Neural cell (in vitro differentiated cells): ENCODE measurements around the gene ZNF668. TPM values are rescaled to one million over a fixed set of nuclear protein-coding genes. Genes with fewer than 3 reads are reported as not detected.

Source experiments
- H2AFZ ChIP-seq: fragments of 200-600, 300-800 bp; sonication (generic), shearing (Covaris generic); 2 replicates; pipeline ENCODE4 v1.6.0; 2014; ENCODE audit warnings: low read depth, mild to moderate bottlenecking, antibody characterized with exemption, low read length, moderate library complexity
- H3F3A ChIP-seq: fragments of 200-600 bp; shearing (Covaris generic); 2 replicates; pipeline ENCODE4 v1.6.1; 2016; ENCODE audit warnings: mild to moderate bottlenecking, moderate library complexity, mixed read lengths, antibody characterized with exemption, low read length; ENCODE audit not compliant: insufficient read depth, poor library complexity, severe bottlenecking
- H3K27ac ChIP-seq: fragments of 200-600, 300-800 bp; sonication (generic), shearing (Covaris generic); 2 replicates; pipeline ENCODE4 v1.5.1; 2014; ENCODE audit warnings: mild to moderate bottlenecking, low read length, moderate library complexity
- H3K27me3 ChIP-seq: fragments of 300-800, 200-600 bp; sonication (generic), shearing (Covaris generic); 2 replicates; pipeline ENCODE4 v1.6.0; 2014; ENCODE audit warnings: mild to moderate bottlenecking, low read depth, low read length, moderate library complexity; ENCODE audit not compliant: insufficient read depth
- H3K36me3 ChIP-seq: fragments of 300-800, 200-600 bp; sonication (generic), shearing (Covaris generic); 2 replicates; pipeline ENCODE4 v1.5.1; 2014; ENCODE audit warnings: mild to moderate bottlenecking, antibody characterized with exemption, low read length, moderate library complexity; ENCODE audit not compliant: insufficient read depth
- H3K4me2 ChIP-seq: fragments of 300-800, 200-600 bp; sonication (generic), shearing (Covaris generic); 2 replicates; pipeline ENCODE4 v1.6.0; 2014; ENCODE audit warnings: mild to moderate bottlenecking, low read length
- H3K4me3 ChIP-seq: fragments of 300-800, 200-600 bp; sonication (generic), shearing (Covaris generic); 2 replicates; pipeline ENCODE4 v1.5.1; 2014; ENCODE audit warnings: mild to moderate bottlenecking, low read length, moderate library complexity
- H3K79me2 ChIP-seq: fragments of 200-600 bp; shearing (Covaris generic); replicated peaks from 2 replicates; pipeline ENCODE4 v1.6.0; 2014; ENCODE audit warnings: mild to moderate bottlenecking, low read length, moderate library complexity; ENCODE audit not compliant: insufficient read depth
- H3K9ac ChIP-seq: fragments of 300-800, 200-600 bp; sonication (generic), shearing (Covaris generic); 2 replicates; pipeline ENCODE4 v1.6.1; 2016; ENCODE audit warnings: mild to moderate bottlenecking, low read length, mixed read lengths
- H3K9me2 ChIP-seq: fragments of 200-600 bp; shearing (Covaris generic); 2 replicates; pipeline ENCODE4 v1.6.1; 2016; ENCODE audit warnings: mild to moderate bottlenecking, low read length, mixed read lengths; ENCODE audit not compliant: insufficient read depth
- H3K9me3 ChIP-seq: fragments of 200-600, 300-800 bp; sonication (generic), shearing (Covaris generic); 2 replicates; pipeline ENCODE4 v1.6.1; 2016; ENCODE audit warnings: mild to moderate bottlenecking, mixed run types, low read length, moderate library complexity, mixed read lengths
- H4K20me1 ChIP-seq: fragments of 200-600 bp; shearing (Covaris generic); 2 replicates; pipeline ENCODE4 v1.6.1; 2016; ENCODE audit warnings: mild to moderate bottlenecking, mixed run types; ENCODE audit not compliant: insufficient read depth
- EP300 ChIP-seq: fragments of 450-650 bp; conservative IDR thresholded peaks from 2 replicates; pipeline ENCODE4 v1.6.1; 2014; ENCODE audit warnings: antibody characterized with exemption, mild to moderate bottlenecking, moderate library complexity; ENCODE audit not compliant: poor library complexity, severe bottlenecking
- EZH2 ChIP-seq: fragments of 200-600, 300-800 bp; shearing (Covaris generic), sonication (generic); IDR thresholded peaks from 2 replicates; pipeline ENCODE4 v1.6.1; 2014; ENCODE audit warnings: antibody characterized with exemption, low read length, borderline replicate concordance, mild to moderate bottlenecking; ENCODE audit not compliant: insufficient read depth, poor library complexity, severe bottlenecking
- MXI1 ChIP-seq: fragments of 450-650 bp; conservative IDR thresholded peaks from 2 replicates; pipeline ENCODE4 v1.6.1; 2014; ENCODE audit warnings: antibody characterized with exemption, mild to moderate bottlenecking; ENCODE audit not compliant: poor library complexity, severe bottlenecking
- POLR2AphosphoS5 ChIP-seq: IDR thresholded peaks from 2 replicates; pipeline ENCODE4 v1.6.1; 2012
- RAD21 ChIP-seq: fragments of 450-650 bp; conservative IDR thresholded peaks from 2 replicates; pipeline ENCODE4 v1.6.1; 2014; ENCODE audit warnings: antibody characterized with exemption, mild to moderate bottlenecking, moderate library complexity
- SMC3 ChIP-seq: fragments of 450-650 bp; conservative IDR thresholded peaks from 2 replicates; pipeline ENCODE4 v1.6.1; 2014; ENCODE audit warnings: antibody characterized with exemption, mild to moderate bottlenecking, moderate library complexity; ENCODE audit not compliant: poor library complexity
- TAF1 ChIP-seq: IDR thresholded peaks from 2 replicates; pipeline ENCODE4 v1.6.1; 2012; ENCODE audit warnings: low read depth
- polyA plus RNA-seq: library from polyadenylated mRNA; depleted of rRNA; stranded (reverse); fragments of >200 nt; gene quantifications from 2 replicates; pipeline ENCODE4 v1.2.3, GENCODE V29; 2014
- TF ChIP-seq, protein P1 (sequence below): IDR thresholded peaks from 2 replicates; pipeline ENCODE4 v1.6.1; 2012; ENCODE audit warnings: borderline replicate concordance
- TF ChIP-seq, protein P2 (sequence below): fragments of 450-650 bp; IDR thresholded peaks from 2 replicates; pipeline ENCODE4 v1.5.1; 2014; ENCODE audit warnings: antibody characterized with exemption, mild to moderate bottlenecking, moderate library complexity; ENCODE audit not compliant: poor library complexity, severe bottlenecking

The ZNF668 gene
- polyA plus RNA-seq, 1 donor from 2014 or later, result 17.8 TPM

DNA sequence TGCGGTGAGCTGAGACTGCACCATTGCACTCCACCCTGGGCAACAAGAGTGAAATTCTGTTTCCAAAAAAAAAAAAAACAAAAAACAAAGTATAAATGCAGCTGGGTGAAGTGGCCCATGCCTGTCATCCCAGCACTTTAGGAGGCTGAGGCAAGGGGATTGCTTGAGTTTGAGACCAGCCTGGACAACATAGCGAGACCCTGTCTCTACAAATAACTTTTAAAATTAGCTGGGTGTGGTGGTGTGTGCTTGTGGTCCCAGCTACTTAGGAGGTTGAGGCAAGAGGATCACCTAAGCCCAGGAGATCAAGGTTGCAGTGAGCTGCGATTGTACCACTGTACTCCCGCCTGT lies 50.8 kb downstream of the ZNF668 start:
- Histone ChIP-seq H2AFZ (no peak overlapping the region), H3K27ac (no peak overlapping the region), H3K27me3 (no peaks in the 10 kb centered on the region), H3K9me3 (no peaks in the 10 kb centered on the region), H3F3A (no peaks in the 10 kb centered on the region), H3K4me2 (no peak overlapping the region), H3K36me3 (no peaks in the 10 kb centered on the region), H3K9ac (no peak overlapping the region), H4K20me1 (no peaks in the 10 kb centered on the region), H3K79me2 (no peaks in the 10 kb centered on the region), H3K9me2 (no peaks in the 10 kb centered on the region), H3K4me3 (no peak overlapping the region)
- no peak for TF ChIP-seq SMC3
- no peak for TF ChIP-seq RAD21
- TF ChIP-seq POLR2AphosphoS5, result no peak
- no peak for TF ChIP-seq EZH2
- no peak for TF ChIP-seq MXI1
- TF ChIP-seq, protein P1, sequence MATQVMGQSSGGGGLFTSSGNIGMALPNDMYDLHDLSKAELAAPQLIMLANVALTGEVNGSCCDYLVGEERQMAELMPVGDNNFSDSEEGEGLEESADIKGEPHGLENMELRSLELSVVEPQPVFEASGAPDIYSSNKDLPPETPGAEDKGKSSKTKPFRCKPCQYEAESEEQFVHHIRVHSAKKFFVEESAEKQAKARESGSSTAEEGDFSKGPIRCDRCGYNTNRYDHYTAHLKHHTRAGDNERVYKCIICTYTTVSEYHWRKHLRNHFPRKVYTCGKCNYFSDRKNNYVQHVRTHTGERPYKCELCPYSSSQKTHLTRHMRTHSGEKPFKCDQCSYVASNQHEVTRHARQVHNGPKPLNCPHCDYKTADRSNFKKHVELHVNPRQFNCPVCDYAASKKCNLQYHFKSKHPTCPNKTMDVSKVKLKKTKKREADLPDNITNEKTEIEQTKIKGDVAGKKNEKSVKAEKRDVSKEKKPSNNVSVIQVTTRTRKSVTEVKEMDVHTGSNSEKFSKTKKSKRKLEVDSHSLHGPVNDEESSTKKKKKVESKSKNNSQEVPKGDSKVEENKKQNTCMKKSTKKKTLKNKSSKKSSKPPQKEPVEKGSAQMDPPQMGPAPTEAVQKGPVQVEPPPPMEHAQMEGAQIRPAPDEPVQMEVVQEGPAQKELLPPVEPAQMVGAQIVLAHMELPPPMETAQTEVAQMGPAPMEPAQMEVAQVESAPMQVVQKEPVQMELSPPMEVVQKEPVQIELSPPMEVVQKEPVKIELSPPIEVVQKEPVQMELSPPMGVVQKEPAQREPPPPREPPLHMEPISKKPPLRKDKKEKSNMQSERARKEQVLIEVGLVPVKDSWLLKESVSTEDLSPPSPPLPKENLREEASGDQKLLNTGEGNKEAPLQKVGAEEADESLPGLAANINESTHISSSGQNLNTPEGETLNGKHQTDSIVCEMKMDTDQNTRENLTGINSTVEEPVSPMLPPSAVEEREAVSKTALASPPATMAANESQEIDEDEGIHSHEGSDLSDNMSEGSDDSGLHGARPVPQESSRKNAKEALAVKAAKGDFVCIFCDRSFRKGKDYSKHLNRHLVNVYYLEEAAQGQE, result no peak
- TF ChIP-seq, protein P2, sequence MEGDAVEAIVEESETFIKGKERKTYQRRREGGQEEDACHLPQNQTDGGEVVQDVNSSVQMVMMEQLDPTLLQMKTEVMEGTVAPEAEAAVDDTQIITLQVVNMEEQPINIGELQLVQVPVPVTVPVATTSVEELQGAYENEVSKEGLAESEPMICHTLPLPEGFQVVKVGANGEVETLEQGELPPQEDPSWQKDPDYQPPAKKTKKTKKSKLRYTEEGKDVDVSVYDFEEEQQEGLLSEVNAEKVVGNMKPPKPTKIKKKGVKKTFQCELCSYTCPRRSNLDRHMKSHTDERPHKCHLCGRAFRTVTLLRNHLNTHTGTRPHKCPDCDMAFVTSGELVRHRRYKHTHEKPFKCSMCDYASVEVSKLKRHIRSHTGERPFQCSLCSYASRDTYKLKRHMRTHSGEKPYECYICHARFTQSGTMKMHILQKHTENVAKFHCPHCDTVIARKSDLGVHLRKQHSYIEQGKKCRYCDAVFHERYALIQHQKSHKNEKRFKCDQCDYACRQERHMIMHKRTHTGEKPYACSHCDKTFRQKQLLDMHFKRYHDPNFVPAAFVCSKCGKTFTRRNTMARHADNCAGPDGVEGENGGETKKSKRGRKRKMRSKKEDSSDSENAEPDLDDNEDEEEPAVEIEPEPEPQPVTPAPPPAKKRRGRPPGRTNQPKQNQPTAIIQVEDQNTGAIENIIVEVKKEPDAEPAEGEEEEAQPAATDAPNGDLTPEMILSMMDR, result no peak
- no peak for TF ChIP-seq TAF1
- TF ChIP-seq EP300, result no peak

DNA sequence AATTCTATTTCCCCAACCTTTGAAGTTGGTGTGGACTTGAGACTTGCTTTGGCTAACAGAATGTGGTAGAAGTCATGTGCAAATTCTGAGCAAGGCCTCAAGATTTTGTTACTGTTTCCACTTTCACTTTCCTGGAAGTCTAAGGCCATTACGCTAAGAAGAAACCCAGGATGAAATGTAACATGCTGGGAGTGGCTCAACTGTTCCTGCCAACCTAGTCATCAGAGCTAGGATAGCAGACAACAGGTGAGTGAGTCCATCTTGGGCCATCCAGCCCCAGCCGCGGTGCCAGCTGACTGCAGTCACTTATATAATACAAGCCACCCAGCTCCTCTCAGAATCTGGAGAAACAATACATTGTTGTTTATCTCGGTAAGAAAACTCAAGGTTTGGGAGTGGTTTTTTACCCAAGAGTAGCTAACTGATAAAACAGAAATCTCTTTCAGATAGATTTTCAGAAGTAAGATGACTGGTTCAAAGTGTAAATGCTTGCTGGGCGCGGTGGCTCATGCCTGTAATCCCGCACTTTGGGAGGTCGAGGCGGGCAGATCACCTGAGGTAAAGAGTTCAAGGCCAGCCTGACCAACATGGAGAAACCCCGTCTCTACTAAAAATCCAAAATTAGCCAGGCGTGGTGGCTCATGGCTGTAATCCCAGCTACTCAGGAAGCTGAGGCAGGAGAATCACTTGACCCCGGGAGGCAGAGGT lies 51.3 kb downstream of the ZNF668 start:
- Histone ChIP-seq H3K9me2 (no peaks in the 10 kb centered on the region), H2AFZ (no peak overlapping the region), H3K27ac (no peak overlapping the region), H3F3A (no peaks in the 10 kb centered on the region), H3K9me3 (no peaks in the 10 kb centered on the region), H3K79me2 (no peaks in the 10 kb centered on the region), H3K9ac (no peak overlapping the region), H3K4me3 (no peak overlapping the region), H3K27me3 (no peaks in the 10 kb centered on the region), H3K36me3 (no peaks in the 10 kb centered on the region), H3K4me2 (no peak overlapping the region), H4K20me1 (no peaks in the 10 kb centered on the region)
- TF ChIP-seq MXI1, result no peak
- no peak for TF ChIP-seq POLR2AphosphoS5

DNA sequence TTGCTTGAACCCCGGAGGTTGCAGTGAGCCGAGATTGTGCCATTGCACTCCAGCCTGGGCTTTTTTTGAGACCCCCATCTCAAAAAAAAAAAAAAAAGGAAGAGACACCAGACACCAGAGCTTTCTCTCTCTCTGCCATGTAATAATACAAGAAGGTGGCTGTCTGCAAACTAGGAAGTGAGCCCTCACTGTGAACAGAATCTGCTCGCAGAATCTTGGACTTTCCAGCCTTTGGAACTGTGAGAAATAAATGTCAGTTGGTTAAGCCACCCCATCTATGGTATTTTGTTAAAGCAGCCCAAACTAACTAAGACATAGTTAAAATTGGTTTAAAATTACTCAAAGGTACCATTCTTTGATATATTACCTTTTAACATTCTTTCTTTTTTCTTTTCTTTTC lies 53.5 kb downstream of the ZNF668 start:
- no peak overlapping the region for H3K4me2 ChIP-seq
- no peaks in the 10 kb centered on the region for H3K9me3 ChIP-seq
- H3K4me3 ChIP-seq, result no peak overlapping the region
- no peak for TF ChIP-seq MXI1
- TF ChIP-seq EP300, result no peak
- TF ChIP-seq EZH2, result no peak
- TF ChIP-seq TAF1, result no peak
- TF ChIP-seq, protein P2, result no peak
- TF ChIP-seq SMC3, result no peak
- TF ChIP-seq RAD21, result no peak
- TF ChIP-seq POLR2AphosphoS5, result no peak
- TF ChIP-seq, protein P1, result no peak
- no peaks in the 10 kb centered on the region for H3K36me3 ChIP-seq
- H3K79me2 ChIP-seq, result no peaks in the 10 kb centered on the region
- H3K9ac ChIP-seq, result no peak overlapping the region
- H3K9me2 ChIP-seq, result no peaks in the 10 kb centered on the region
- no peaks in the 10 kb centered on the region for H3K27me3 ChIP-seq
- no peaks in the 10 kb centered on the region for H3F3A ChIP-seq
- H4K20me1 ChIP-seq, result no peaks in the 10 kb centered on the region
- H3K27ac ChIP-seq, result no peak overlapping the region
- H2AFZ ChIP-seq, result no peak overlapping the region
